Measurements from ENCODE around the gene SFMBT1.
"Not testable (repeated sequence)": the region's sequence is repeated elsewhere in the genome, so short reads cannot be mapped to it uniquely, and the experiment has no call there.

Gene SFMBT1

GRCh38 chr3:53038679-53039375 lies 7.0 kb downstream of the SFMBT1 start:
- FAIRE-seq: no peak

GRCh38 chr3:53035825-53036619 lies 9.9 kb downstream of the SFMBT1 start:
- FAIRE-seq (no peak), DNase-seq (ENCODE audit: low spot score) (no peak)

More at GRCh38 chr3:53038679-53039375, 7.0 kb downstream of the SFMBT1 start:
- no peak for DNase-seq (ENCODE audit: low spot score)

GRCh38 chr3:53035018-53035417 lies 10.9 kb downstream of the SFMBT1 start:
- not testable (repeated sequence) for FAIRE-seq; DNase-seq (ENCODE audit: low spot score)

DNA sequence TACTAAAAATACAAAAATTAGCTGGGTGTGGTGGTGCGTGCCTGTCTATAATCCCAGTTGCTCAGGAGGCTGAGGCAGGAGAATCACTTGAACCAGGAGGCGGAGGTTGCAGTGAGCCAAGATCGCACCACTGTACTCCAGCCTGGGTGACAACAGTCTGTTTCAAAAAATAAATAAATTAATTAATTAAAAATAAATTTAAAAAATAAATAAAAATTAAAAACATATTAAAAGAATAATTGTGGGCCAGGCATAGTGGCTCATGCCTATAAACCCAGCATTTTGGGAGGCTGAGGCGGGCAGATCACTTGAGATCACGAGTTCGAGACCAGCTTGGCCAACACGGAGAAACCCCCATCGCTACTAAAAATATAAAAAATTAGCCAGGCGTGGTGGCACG lies 11.5 kb downstream of the SFMBT1 start:
- FAIRE-seq; DNase-seq (ENCODE audit: low spot score): not testable (repeated sequence)

GRCh38 chr3:53032609-53033008 lies 13.3 kb downstream of the SFMBT1 start:
- no peak for DNase-seq (ENCODE audit: low spot score)
- no peak for FAIRE-seq

GRCh38 chr3:53030619-53031449 lies 15.0 kb downstream of the SFMBT1 start:
- no peak for FAIRE-seq
- DNase-seq (ENCODE audit: low spot score): no peak

GRCh38 chr3:53028641-53029040 lies 17.2 kb downstream of the SFMBT1 start:
- FAIRE-seq (no peak), DNase-seq (ENCODE audit: low spot score) (no peak)

GRCh38 chr3:53027254-53027844 lies 18.5 kb downstream of the SFMBT1 start:
- FAIRE-seq: no peak
- DNase-seq (ENCODE audit: low spot score): no peak

DNA sequence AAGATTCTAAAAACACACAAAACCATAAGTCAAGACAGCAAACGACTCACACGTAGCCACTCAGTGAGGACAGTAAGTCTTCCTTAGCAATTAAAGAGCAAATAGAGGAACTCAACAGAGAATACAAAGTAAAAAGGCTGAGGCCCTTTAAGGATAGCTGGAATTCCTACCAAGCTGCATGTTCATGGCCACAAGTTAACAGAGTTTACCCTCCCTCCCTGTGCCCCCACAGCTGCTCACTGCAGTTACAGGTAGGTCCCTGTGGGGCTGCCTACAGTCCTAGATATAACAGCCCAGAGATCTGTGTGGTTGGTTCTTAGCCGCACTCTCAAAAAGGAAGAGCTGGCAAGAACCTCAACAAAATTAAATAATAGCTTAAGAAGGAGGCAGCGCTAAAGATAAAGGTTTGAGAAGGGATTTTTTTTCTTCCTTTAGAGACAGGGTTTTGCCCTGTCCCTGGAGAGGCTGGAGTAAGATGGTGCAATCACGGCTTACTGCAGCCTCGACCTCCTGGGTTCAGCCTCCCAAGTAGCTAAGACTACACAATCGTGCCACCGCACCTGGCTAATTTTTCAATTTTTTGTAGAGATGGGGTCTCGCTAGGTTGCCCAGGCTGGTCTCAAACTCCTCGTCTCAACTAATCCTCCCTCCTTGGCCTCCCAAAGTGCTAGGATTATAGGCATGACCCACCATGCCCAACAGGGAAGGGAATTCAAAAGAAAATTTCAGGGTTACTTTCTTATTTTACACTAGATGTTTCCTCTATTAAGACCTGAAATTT lies 19.3 kb downstream of the SFMBT1 start:
- DNase-seq (ENCODE audit: low spot score): no peak
- FAIRE-seq: no peak

- FAIRE-seq (no peak), DNase-seq (ENCODE audit: low spot score) (no peak)
Observed at GRCh38 chr3:53024315-53024714, 21.6 kb downstream of the SFMBT1 start.

- FAIRE-seq (no peak), DNase-seq (ENCODE audit: low spot score) (no peak)
Observed at GRCh38 chr3:53023072-53023823, 22.6 kb downstream of the SFMBT1 start.

DNA sequence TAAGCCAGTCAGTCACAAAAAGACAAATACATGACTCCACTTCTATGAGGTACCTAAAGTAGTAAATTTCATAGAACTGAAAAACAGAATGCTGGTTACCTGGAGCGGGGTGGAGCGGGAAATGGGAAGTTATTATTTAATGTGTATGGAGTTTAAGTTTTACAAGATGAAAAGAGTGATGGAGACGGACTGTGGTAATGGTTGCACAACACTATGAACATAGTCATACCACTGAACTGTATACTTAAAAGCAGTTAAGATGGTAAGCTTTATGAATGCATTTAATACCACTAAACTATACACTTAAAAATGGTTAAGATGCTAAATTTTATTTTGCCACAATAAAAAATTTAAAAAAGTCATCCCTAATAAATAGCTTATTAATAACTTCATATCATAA lies 23.2 kb downstream of the SFMBT1 start:
- DNase-seq (ENCODE audit: low spot score) (no peak), FAIRE-seq (no peak)

GRCh38 chr3:53016236-53016635 lies 29.6 kb downstream of the SFMBT1 start:
- no peak for FAIRE-seq
- DNase-seq (ENCODE audit: low spot score): no peak

DNA sequence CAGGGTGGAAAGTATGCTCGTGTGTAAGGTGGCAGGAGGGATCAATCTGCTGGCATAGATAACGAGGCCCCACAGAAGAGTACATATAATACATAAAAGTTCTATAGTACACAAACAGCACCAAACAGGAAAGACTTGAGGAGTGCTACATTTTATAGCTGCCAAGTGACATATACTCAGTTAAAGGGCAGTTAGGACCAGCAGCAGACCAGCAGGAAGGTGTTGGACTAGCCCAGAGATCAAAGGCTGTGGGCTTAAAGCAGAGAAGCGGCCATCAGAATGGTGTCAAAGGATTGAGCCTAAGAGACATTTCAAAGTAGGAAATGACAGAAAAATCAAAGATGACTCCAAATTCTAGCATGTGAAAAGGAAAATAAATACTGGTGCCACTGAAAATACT lies 34.5 kb downstream of the SFMBT1 start:
- FAIRE-seq: no peak
- DNase-seq (ENCODE audit: low spot score): no peak

DNA sequence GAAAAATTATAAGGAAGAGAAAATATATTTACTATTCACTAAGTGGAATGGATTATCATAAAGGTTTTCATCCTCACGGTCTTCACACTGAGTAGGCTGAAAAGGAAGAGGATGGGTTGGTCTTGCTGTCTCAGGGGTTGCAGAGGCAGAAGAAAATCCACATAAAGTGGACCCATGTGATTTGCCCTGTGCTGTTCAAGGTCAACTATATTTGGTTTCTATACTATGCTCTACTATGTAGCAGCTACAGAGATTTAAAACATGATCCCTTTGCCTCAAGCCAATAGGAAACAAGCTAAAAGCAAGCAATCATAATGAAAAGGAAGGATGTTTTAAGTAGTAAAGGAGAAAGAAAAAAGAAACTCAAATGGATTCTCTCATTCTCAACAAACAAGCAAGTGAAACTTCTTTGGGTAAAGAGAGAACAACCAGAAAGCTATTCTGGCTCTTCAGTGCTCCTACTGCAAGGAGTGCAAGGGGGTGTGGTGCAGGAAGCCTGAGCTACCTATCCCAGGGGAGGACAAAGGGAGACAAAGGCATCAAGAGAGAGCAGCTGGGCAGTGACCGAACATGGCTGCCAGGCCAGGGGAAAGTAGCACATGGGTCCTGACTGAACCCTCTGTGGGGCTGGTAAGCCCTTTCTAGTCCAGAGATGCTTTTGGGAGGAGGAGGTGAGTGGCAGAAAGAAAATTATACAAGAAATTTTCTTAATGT lies 35.9 kb downstream of the SFMBT1 start:
- FAIRE-seq: no peak
- DNase-seq (ENCODE audit: low spot score): no peak

DNA sequence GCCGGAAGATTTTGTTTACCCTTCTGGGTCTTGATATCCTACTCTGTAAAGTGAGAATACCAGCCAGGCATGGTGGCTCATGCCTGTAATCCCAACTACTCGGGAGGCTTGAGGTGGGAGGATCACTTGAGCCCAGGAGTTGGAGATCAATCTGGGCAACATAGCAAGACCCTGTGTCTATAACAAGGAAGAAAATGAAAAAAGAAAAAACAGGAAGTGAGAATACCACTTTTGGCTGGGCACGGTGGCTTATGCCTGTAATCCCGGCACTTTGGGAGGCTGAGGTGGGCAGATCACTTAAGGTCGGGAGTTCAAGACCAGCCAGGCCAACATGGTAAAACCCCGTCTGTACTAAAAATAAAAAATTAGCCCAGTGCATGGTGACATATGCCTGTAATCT lies 36.9 kb downstream of the SFMBT1 start:
- DNase-seq (ENCODE audit: low spot score) (no peak), FAIRE-seq (no peak)

DNA sequence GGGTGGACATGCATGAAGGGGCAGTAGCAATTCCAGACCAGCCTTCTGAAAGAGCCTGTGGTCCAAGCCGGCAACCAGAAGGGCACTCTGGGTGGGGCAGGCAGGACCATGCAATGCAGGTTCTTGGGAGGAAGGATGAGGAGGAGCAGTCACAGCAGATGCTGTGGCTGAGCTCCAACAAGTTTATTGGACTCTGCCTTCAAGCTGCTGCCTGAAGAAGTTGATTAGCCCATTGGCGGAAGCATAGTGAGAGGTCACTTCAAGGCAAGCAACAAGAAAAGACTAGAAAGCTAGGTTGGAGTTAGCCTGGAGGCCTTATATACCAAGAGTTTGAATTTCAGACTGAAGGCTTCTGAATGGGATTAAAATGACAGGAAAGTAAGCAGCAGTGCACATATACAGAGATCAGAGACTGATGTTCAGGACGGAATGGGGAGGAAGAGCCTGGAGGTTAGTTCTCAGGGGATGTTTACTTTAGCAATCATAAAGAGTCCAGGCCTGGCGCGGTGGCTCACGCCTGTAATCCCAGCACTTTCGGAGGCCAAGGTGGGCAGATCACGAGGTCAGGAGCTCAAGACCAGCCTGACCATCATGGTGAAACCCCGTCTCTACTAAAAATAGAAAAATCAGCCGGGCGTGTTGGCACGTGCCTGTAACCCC lies 39.9 kb downstream of the SFMBT1 start:
- FAIRE-seq: no peak

GRCh38 chr3:53005338-53005737 lies 40.5 kb downstream of the SFMBT1 start:
- DNase-seq (ENCODE audit: low spot score) (no peak), FAIRE-seq (no peak)

More for the DNA sequence above, 39.9 kb downstream of the SFMBT1 start:
- no peak for DNase-seq (ENCODE audit: low spot score)

DNA sequence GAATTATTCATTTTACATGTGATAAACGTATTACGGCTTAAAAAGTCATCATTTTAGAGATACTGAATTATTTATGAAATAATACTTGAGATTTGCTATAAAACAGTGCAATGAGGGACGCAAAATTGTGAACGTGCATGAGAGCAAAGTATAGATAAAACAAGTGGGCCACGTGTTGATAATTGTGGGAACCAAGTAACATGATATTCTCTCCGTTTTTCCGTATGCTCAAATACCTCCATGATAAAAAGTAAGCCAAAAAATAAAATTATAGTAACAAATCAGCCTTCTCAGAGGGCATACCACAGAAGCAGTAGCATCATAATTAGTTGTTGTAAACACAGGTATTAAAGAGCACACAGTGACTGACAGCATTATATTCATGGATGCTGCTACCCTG lies 42.6 kb downstream of the SFMBT1 start:
- no peak for DNase-seq (ENCODE audit: low spot score)
- FAIRE-seq: no peak

Measured in urothelium cell line (cell line).